Stimulated activated CD4-positive, alpha-beta T cell treated with anti-CD3 and anti-CD28 coated beads, TNF-alpha, amount 100 ng/mL, for 4 hours (primary cell): ENCODE results near the gene JARID2.

Source experiments
- DNase-seq, 3 experiments: peaks; one replicate each; pipeline ENCODE4 v3.0.0-alpha.2; 2020; ENCODE audit warnings: low read depth in 3 of 3

Gene JARID2

GRCh38 chr6:15437090-15437635, 191.3 kb downstream of the JARID2 start:
- DNase-seq, result no peak

GRCh38 chr6:15439410-15440025, 193.6 kb downstream of the JARID2 start:
- no peak for DNase-seq

GRCh38 chr6:15440040-15440439, 194.2 kb downstream of the JARID2 start:
- no peak for DNase-seq

DNA sequence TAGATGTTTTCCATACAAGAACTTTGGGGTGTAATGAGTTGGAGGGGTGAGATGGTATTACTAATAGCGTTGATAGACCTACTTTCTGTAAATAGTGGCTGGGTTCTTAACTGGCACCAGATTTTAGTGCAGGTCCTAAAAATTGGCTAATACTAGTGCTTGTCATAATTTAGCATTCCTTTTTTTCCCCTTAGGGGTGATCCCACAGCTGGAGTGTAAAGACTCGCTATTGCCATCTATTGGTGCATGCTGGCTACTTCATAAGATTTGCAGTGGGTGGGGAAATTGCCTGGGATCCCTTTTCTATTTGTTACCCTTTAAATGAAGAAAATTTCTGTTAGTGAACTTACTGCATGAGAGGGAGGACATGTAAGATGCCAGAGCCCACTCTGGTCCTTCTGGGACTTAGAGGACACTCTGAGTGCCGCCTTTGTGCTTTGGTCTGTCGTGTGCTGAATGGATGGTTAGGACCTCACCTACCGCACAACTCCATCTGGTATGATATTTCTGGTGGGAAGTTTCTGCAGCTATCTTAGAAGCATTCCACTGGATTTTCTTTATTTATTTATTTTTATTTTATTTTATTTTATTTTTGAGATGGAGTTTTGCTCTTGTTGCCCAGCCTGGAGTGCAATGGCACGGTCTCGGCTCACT, 195.5 kb downstream of the JARID2 start:
- no peak for DNase-seq

- DNase-seq, result no peak
Observed at GRCh38 chr6:15441981-15442380, 196.1 kb downstream of the JARID2 start.

GRCh38 chr6:15442467-15442866, 196.6 kb downstream of the JARID2 start:
- no peak for DNase-seq

- no peak for DNase-seq
Observed at GRCh38 chr6:15443119-15443830, 197.4 kb downstream of the JARID2 start.

DNA sequence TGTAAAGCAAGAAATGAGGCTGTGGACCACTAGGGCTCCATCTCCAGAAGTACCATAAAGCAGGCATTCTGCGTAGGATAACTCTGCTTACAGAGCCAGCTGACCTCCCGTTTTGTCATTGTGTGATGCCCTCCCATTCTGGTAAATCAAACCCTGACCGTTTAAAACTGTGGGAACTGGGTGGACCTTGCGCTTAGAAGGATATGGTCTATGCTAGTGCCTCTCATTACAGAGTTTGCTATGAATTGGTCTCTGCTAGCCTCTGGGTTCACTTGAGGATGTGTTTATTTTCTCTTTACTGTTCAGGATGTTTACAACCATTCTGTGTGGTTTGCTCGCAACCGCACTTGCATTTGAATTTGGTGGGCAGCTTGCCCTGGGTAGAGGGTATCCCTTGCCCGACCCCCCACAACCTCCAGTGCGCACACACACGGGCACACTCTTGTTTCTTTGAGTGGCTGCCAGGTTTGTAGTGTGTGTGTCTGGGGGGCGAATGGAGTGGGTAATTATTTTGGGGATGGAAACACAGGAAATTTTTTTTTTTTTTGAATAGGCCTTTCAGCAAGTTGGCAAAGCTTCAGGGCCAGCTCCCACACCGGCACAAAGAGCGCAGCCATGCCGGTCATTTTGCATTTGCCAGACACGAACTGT, 198.3 kb downstream of the JARID2 start:
- no peak for DNase-seq

GRCh38 chr6:15444881-15445280, 199.0 kb downstream of the JARID2 start:
- no peak for DNase-seq

GRCh38 chr6:15447546-15448267, 201.8 kb downstream of the JARID2 start:
- DNase-seq, result no peak

DNA sequence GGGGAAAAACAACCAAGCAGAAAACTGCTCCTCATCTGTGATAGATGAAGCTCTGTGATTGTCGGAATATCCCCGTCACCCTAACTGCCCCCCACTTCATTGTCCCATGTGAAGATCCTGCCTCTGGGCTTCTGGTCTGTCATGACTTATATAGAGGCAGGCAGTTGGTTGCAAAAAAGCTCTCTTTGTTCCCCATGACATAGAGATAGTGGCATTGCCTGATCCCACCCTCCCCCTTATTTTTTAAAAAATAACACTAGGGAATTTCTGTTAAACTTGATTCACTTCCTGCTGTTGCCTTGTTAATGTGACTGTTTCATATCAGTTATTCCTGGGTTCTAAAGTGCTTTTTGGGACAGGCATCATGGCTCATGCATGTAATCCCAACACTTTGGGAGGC, 203.1 kb downstream of the JARID2 start:
- DNase-seq, result no peak

DNA sequence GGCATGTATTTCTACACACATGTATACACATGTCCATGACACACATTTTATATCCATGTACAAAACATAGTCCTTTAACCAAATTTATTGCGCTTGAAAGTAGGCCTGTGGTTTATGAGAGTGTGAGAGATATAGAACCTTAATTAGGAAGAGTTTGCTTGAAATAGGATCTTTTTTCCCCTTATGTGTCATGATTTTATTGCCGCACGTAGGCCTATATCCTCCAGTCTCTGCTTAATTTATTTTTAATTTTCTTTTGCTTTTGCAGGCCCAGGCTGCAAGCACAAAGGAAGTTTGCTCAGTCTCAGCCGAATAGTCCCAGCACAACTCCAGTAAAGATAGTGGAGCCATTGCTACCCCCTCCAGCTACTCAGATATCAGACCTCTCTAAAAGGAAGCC, 205.9 kb downstream of the JARID2 start:
- no peak for DNase-seq

DNA sequence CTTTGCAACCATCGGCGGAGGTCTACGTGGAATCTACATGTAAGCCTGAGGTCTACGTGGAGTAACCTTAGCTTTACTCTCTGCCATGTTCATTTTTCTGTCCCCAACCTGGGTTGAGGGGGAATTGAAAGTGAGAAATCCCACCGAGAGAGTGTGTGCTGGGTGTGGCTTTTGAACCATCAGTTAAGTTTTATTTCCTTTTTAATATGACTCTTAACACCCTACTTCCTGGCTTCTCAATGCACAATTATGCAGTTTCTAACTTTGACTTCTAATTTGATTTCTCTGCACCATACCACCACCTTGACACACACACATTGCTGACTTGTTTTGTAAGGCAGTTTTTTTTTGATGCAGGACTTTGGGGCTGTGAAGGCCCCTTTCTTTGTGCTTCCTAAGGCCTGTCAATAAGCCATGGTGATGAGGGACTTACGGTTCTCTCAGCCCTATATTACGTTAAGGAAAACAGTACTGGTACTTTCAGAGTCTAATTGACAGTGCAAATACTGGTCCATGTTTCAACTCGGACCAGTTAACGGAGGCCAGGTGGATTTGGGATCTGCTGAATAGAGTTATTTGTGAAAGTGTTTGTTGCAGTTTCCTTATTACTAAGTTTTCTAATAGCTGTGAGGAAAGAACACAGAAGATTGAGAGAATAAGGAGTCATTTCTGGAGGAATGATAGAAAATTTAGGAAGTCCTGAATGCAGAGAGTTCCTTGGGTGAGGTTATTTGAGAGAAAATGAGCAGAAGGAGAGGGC, 206.5 kb downstream of the JARID2 start:
- no peak for DNase-seq

DNA sequence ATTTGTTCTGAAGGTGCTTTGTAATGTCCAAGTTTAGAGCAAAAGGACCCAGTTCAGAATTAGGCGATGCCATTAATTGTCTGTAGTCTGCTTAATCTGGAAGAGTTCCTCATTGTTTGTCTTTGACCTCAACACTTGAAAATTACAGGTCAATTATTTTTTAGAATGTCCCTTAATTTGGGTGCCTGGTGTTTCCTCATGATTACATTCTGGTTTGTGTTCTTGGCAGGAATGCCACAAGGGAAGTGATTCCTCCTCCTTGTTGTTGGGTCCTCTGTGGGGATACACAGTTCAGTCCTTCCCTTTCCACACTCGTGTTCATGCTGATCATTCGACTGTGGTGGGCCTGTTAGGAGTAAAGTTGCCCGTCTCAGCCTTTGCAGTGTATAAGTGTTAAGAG, 207.3 kb downstream of the JARID2 start:
- no peak for DNase-seq

DNA sequence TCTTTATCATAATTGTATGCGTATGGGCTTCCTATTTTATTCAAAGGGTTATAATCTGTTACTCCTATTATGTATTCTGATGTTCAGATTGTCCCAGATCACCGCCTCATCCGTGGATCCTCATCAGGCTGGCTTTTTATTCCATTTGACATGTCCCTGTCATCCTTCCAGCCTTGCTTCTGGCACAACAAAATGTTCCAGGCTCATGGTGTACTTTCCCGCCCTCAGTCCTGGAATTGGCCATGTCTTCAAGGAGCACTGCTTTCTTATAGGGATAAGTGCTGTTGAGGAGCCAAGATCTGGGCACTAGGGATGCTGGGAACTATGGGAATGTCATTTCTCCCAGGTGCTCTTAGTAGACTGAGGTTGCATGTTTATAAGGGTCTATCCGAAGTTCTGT, 207.8 kb downstream of the JARID2 start:
- DNase-seq, result no peak

- DNase-seq, result no peak
Observed at GRCh38 chr6:15456422-15456821, 210.6 kb downstream of the JARID2 start.

- no peak for DNase-seq
Observed at GRCh38 chr6:15457121-15457650, 211.3 kb downstream of the JARID2 start.

GRCh38 chr6:15458021-15458459, 212.2 kb downstream of the JARID2 start:
- DNase-seq, result no peak

DNA sequence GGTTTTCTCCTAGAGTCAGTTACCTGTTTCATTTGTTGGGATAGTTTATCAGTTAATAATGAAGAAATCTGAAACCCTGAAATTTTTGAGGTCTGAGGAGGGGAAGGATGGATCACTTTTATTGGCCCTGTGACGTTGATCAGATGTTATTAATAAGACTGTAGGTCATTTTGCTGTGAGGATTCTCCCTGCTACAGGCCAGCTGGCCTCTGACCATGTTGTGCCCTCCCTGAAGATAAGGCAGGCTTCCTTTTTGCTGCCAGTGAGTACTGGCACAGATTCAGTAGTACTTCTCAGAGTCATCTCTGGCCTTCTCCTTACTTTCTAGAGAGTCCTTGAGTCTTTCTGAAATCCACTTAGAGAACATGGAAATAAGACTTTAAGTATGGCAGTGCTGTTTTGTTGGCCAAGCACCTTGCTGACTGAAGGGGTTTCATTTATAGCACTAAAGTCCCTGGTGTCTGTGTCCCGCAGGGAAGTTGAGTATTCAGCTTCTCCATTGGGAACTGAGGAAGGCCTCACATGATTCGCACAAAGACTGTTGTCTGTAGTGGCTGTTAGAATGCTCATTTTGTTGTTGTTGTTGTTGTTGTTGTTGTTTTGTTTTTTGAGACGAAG, 214.3 kb downstream of the JARID2 start:
- no peak for DNase-seq
